ENCODE data around the gene PGA3.
"Not testable (repeated sequence)": the region's sequence is repeated elsewhere in the genome, so short reads cannot be mapped to it uniquely, and the experiment has no call there.

PGA3 gene

GRCh38 chr11:61241526-61241925 is 38.2 kb downstream of the PGA3 start:
- not testable (repeated sequence) for DNase-seq (ENCODE audit: low read depth, low spot score); H3K27ac ChIP-seq

GRCh38 chr11:61245284-61245964 is 42.1 kb downstream of the PGA3 start:
- H3K27ac ChIP-seq; DNase-seq (ENCODE audit: low read depth, low spot score): not testable (repeated sequence)

GRCh38 chr11:61248071-61248470 is 44.8 kb downstream of the PGA3 start:
- not testable (repeated sequence) for DNase-seq (ENCODE audit: low read depth, low spot score); H3K27ac ChIP-seq

GRCh38 chr11:61249201-61249600 is 45.9 kb downstream of the PGA3 start:
- not testable (repeated sequence) for DNase-seq (ENCODE audit: low read depth, low spot score)

GRCh38 chr11:61250796-61251765 is 47.8 kb downstream of the PGA3 start:
- H3K27ac ChIP-seq; DNase-seq (ENCODE audit: low read depth, low spot score): not testable (repeated sequence)

More at GRCh38 chr11:61249201-61249600, 45.9 kb downstream of the PGA3 start:
- H3K27ac ChIP-seq, result not testable (repeated sequence)

- DNase-seq (ENCODE audit: low read depth, low spot score); H3K27ac ChIP-seq: not testable (repeated sequence)
These were observed 49.0 kb downstream of the PGA3 start for GRCh38 chr11:61252332-61252731.

- no peak for DNase-seq (ENCODE audit: low read depth, low spot score)
- no peak overlapping the region for H3K27ac ChIP-seq
These were observed 51.2 kb downstream of the PGA3 start for GRCh38 chr11:61254403-61255025.

- no peak for DNase-seq (ENCODE audit: low read depth, low spot score)
- no peak overlapping the region for H3K27ac ChIP-seq
These were observed 53.6 kb downstream of the PGA3 start for GRCh38 chr11:61256710-61257482.

GRCh38 chr11:61258546-61258945 is 55.2 kb downstream of the PGA3 start:
- H3K27ac ChIP-seq, result no peak overlapping the region
- no peak for DNase-seq (ENCODE audit: low read depth, low spot score)

GRCh38 chr11:61259363-61259762 is 56.0 kb downstream of the PGA3 start:
- no peak for DNase-seq (ENCODE audit: low read depth, low spot score)
- no peak overlapping the region for H3K27ac ChIP-seq

All from epithelial cell of prostate (primary cell).